Heart right ventricle (tissue), 16 donors: Measurements from ENCODE around the gene CENPM. TPM values are rescaled to one million over a fixed set of nuclear protein-coding genes. Genes with fewer than 3 reads are reported as not detected.
A peak's percentile ranks its signal among the peaks of the same experiment; 100 is the strongest.

Experiments
- ATAC-seq, 8 donors: fragments of 200-7000 bp; cut with Tn5 transposase; one replicate each; pipeline ENCODE4 v1.9.1; 2020; ENCODE audit warnings: mild to moderate bottlenecking in 8 of 8, moderate library complexity in 8 of 8, moderate number of reproducible peaks in 1 of 8
- DNase-seq, 2 donors: peaks; one replicate each; pipeline ENCODE4 v3.0.0-alpha.2; 2020
- H3K27ac ChIP-seq, 10 donors: fragments of 200-600 bp; sonication (generic) in 2 of 10; one replicate each; pipeline versions ENCODE4 v1.5.0 to v1.8.0; 2020 to 2022; ENCODE audit warnings: mild to moderate bottlenecking in 3 of 10
- H3K27me3 ChIP-seq, 7 donors: fragments of 200-600 bp; one replicate each; pipeline ENCODE4 v1.8.0; 2021 to 2022; ENCODE audit warnings: mild to moderate bottlenecking in 2 of 7
- H3K36me3 ChIP-seq, 9 donors: fragments of 200-600 bp; sonication (generic) in 1 of 9; one replicate each; pipeline versions ENCODE4 v1.5.0 to v1.8.0; 2020 to 2022; ENCODE audit warnings: mild to moderate bottlenecking in 2 of 9
- H3K4me1 ChIP-seq, 9 donors: fragments of 200-600 bp; sonication (generic) in 1 of 9; one replicate each; pipeline versions ENCODE4 v1.5.0 to v1.8.0; 2020 to 2022; ENCODE audit warnings: mild to moderate bottlenecking in 4 of 9
- H3K4me3 ChIP-seq, 10 donors: fragments of 200-600 bp; sonication (generic) in 2 of 10; one replicate each; pipeline versions ENCODE4 v1.5.0 to v1.8.0; 2020 to 2022; ENCODE audit warnings: mild to moderate bottlenecking in 7 of 10, moderate library complexity in 2 of 10
- H3K9me3 ChIP-seq, 11 donors: fragments of 200-600 bp in 10 of 11; sonication (generic) in 2 of 11; one replicate each; pipeline versions ENCODE4 v1.5.0 to v1.8.0; 2013 to 2022; ENCODE audit warnings: mild to moderate bottlenecking in 2 of 11, control low read depth in 1 of 11, moderate library complexity in 1 of 11
- WGBS, 2 donors: extraction: QIAGEN DNeasy Blood & Tissue Kit; methylation state at CpG; one replicate each; pipeline ENCODE4 v1.1.7; 2013; ENCODE audit warnings: inconsistent platforms in 1 of 2; 5-methylcytosine and 5-hydroxymethylcytosine counted together
- intact Hi-C, 10 donors: fragments of 100-400 bp; cut with DNase I; formaldehyde crosslinking; loops; one replicate each; pipeline versions ENCODE4 v1.11.1 to v1.14.2; 2022
- polyA plus RNA-seq, 2 donors: library from polyadenylated mRNA; stranded (reverse); fragments of 200-250 nt; gene quantifications; one replicate each; pipeline ENCODE4 v1.2.3, GENCODE V29; 2013
- total RNA-seq, 10 donors: library from RNA; stranded (reverse); fragmentation: NEBNext Ultra II Directional in 3 of 10; extraction: Animal tissue kit (Norgen Biotek cat#: 25700) in 3 of 10; gene quantifications; one replicate each; pipeline versions ENCODE4 v1.2.1 to v1.2.4, GENCODE V29; 2021 to 2023
- TF ChIP-seq, protein P1 (sequence below), 9 donors: fragments of 200-600 bp; sonication (generic) in 2 of 9; IDR thresholded peaks; one replicate each; pipeline versions ENCODE4 v1.5.0 to v1.8.0; 2021 to 2022; ENCODE audit warnings: antibody characterized with exemption in 9 of 9, mild to moderate bottlenecking in 5 of 9, moderate library complexity in 1 of 9
- donor health status: Arrhythmogenic right ventricular cardiomyopathy.
- donor health status: ischemic (EF 13 %, LVEDD 7.1; RV severe dilation, severe dysfunction).
- donor health status: healthy with polysubstance abuse.
- donor health status: DM: no; HTN: yes; CAD: no.
- donor health status: DM: no; HTN: no; CAD: no.
- donor health status: ischemic (EF 25% LVEDD 6.9; RV normal size, moderate dysfunction).
- donor health status: ischemic (EF 25% LVEDD 5.7; RV mildly dilated, moderate dysfunction).
- donor health status: healthy.
- donor health status: DM: yes; HTN: yes; CAD: no.
- donor health status: Ischemic cardiomyopathy.
- donor health status: ischemic (EF 35%, LVEDD 5.7; RV mildly dilated, moderate dysfunction).
- donor health status: nonischemic (EF 11% LVEDD 7.7; RV severe dilation, severe dysfunction).
- donor health status: DM: yes; HTN: yes; CAD: no.
- donor health status: PGD.
- donor health status: ischemic (EF 29% LVEDD 5.4; RV normal size, mild dysfunction).
- donor health status: nonischemic (EF 23%, LVEDD 6.1; RV moderate dilation, normal function).

CENPM gene
- total and polyA plus RNA-seq, 12 donors, result 0.34 to 3.5 (median 0.77) TPM; not detected in 4

DNA sequence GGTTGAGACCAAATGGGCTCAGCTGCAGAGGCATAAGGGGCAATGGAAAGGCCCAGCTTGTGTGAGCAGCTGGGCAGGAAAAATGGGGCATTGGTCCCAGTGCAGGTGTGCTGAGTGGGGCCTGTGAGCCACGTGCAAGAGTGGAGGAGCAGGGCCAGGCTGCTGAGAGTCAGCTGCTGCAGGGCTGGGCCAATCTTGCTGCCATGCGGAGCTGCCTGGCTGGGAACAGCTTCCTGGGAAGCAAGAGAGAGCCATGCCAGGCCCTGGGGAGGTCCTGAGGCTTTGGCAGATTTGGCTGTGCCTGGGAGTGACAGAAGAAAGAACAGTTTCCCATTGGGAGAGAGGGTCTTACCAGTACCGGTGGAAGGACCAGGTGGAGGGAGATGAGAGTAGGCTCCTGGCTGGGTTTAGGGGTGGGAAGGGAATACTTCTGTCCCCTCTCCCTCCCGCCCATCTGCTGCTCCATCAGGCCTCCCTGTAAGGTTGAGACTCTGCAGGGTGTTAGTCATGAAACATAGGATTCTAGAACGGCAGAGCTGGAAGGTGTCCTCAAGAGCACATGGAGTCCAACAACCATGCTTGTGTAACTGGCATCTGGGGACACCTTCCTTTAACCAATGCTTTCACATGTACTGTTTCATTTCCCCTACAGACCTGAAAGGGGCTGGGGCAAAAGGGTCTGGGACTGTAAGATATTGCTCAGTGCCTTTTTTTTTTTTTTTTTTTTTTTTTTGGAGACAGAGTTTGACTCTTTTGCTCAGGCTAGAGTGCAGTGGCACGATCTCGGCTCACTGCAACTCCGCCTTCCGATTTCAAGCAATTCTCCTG lies 32.7 kb upstream of the CENPM start:
- no peak for DNase-seq
- ATAC-seq, result no peak
- intact Hi-C loops, result loop anchor here in 2 of 10 donors (10.0 kb wide), 2 partner anchors 465 to 495 kb away; no protein-coding TSS in a partner anchor
- H3K4me1 ChIP-seq, result peaks cover 0 to 15% (median 5%) of the 10 kb centered on the region in 9 donors
- H3K27me3 ChIP-seq, result peaks cover 0 to 37% (median 34%) of the 10 kb centered on the region in 7 donors
- no peaks in the 10 kb centered on the region for H3K9me3 ChIP-seq
- TF ChIP-seq, protein P1, sequence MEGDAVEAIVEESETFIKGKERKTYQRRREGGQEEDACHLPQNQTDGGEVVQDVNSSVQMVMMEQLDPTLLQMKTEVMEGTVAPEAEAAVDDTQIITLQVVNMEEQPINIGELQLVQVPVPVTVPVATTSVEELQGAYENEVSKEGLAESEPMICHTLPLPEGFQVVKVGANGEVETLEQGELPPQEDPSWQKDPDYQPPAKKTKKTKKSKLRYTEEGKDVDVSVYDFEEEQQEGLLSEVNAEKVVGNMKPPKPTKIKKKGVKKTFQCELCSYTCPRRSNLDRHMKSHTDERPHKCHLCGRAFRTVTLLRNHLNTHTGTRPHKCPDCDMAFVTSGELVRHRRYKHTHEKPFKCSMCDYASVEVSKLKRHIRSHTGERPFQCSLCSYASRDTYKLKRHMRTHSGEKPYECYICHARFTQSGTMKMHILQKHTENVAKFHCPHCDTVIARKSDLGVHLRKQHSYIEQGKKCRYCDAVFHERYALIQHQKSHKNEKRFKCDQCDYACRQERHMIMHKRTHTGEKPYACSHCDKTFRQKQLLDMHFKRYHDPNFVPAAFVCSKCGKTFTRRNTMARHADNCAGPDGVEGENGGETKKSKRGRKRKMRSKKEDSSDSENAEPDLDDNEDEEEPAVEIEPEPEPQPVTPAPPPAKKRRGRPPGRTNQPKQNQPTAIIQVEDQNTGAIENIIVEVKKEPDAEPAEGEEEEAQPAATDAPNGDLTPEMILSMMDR (IDR thresholded peaks at IDR 0.05), result no peak
- no peaks in the 10 kb centered on the region for H3K36me3 ChIP-seq
- no peak overlapping the region for H3K4me3 ChIP-seq
- no peak overlapping the region for H3K27ac ChIP-seq
- WGBS, 2 donors, result 74 to 78% methylated on average over 9 of the region's 9 CpGs

DNA sequence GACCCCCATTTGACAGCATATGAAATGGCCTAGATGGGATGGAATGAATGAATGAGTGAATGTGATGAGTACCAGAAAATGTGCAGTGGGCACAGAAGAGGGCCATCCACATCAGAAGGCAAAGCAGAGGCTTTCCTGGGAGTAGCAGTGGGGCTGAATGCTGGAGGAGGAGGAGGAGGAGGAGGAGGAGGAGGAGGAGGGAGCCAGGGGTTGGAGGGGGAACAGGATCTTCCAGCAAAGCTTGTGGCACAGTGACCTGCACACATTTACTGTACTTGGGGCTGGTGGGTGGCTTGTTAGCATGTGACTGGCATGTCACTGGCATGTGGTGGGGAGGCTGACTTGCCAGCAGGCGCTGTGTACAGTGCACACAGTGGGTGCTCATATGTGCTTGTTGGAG lies 31.8 kb upstream of the CENPM start:
- 91 to 100% methylated on average over 1 of the region's 1 CpG for WGBS, 2 donors
- Histone ChIP-seq H3K9me3 (no peaks in the 10 kb centered on the region), H3K36me3 (no peaks in the 10 kb centered on the region), H3K4me1 (peaks cover 0 to 15% (median 5%) of the 10 kb centered on the region in 9 donors), H3K4me3 (no peak overlapping the region), H3K27ac (no peak overlapping the region), H3K27me3 (peaks cover 0 to 46% (median 43%) of the 10 kb centered on the region in 7 donors)
- no peak for ATAC-seq
- no peak for DNase-seq
- TF ChIP-seq, protein P1 (IDR thresholded peaks at IDR 0.05), result no peak
- intact Hi-C loops, result loop anchor here in 2 of 10 donors (10.0 kb wide), 2 partner anchors 466 to 496 kb away; no protein-coding TSS in a partner anchor

DNA sequence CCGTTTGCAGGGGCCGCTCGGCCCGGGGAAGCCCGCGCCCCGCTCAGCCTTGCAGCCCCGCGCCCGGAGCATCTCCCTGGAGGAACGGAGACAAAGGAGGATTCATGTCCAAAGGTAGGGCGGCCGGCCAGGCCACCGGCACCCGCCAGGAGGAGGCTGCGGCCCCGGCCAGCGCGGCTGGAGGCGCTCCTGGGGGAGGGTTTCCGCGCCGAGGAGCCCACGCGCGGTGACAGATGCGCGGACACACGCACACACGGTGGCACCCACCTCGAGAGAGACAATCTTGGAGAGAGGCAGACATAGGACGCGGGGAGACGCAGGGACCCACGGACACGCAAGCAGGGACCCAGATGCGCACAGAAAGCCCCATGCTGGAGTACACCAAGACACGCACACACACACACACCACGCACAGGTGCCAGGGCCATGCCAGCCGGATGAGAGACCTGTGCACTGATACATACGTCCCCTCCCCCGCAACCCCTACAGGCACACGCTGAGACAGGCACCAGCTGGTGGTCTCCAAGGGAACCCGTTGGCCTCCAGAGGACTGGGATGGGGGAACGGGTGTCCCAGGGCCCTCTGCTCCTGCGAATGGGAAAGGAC lies 30.1 kb upstream of the CENPM start:
- Histone ChIP-seq H3K27ac (no peak overlapping the region), H3K36me3 (no peaks in the 10 kb centered on the region), H3K4me1 (peaks cover 0 to 6% (median 5%) of the 10 kb centered on the region in 9 donors), H3K4me3 (peak overlapping the region in 9 of 10 donors; percentile 15 to 50 (median 37)), H3K27me3 (peaks cover 0 to 63% (median 59%) of the 10 kb centered on the region in 7 donors), H3K9me3 (no peaks in the 10 kb centered on the region)
- intact Hi-C loops, result loop anchor here in 3 of 10 donors (1.0 to 10.0 kb wide), 3 partner anchors 43 to 498 kb away; no protein-coding TSS in a partner anchor
- ATAC-seq, result peak in 1 of 8 donors; percentile 27
- WGBS, 2 donors, result 2 to 3% methylated on average over 45 to 46 of the region's 46 CpGs
- no peak for DNase-seq
- TF ChIP-seq, protein P1 (IDR thresholded peaks at IDR 0.05), result no peak
